ENCODE data around the gene MAN2C1. TPM values are rescaled to one million over a fixed set of nuclear protein-coding genes. Genes with fewer than 3 reads are reported as not detected.

Gene MAN2C1
- total and polyA plus RNA-seq, 2 experiments from 2014 or later: 53.0 to 110 TPM

GRCh38 chr15:75360856-75361255 is 7.6 kb downstream of the MAN2C1 start:
- WGBS, 2 experiments (ENCODE audit: low coverage in 1 of 2, low lambda C conversion rate in 2 of 2, missing lambda C conversion rate in 2 of 2): 93 to 94% methylated on average over 4 to 7 of the region's 7 CpGs
- no peaks in the 10 kb centered on the region for H3K9me2 ChIP-seq (ENCODE audit: insufficient read depth)
- no peaks in the 10 kb centered on the region for H4K20me1 ChIP-seq (ENCODE audit: insufficient read depth)
- H3F3A ChIP-seq (ENCODE audit: insufficient read depth): no peaks in the 10 kb centered on the region
- H3K27ac ChIP-seq: no peak overlapping the region
- no peak overlapping the region for H2AFZ ChIP-seq
- H3K4me2 ChIP-seq (ENCODE audit: unreplicated experiment): no peak overlapping the region
- in situ Hi-C loops (cut with MboI): no loop called here
- H3K9me3 ChIP-seq (ENCODE audit: low read depth): no peaks in the 10 kb centered on the region
- no peak overlapping the region for H3K9ac ChIP-seq
- no peaks in the 10 kb centered on the region for H3K4me1 ChIP-seq (ENCODE audit: insufficient read depth)
- DNase-seq: no peak
- H3K36me3 ChIP-seq (ENCODE audit: low read depth): no peaks in the 10 kb centered on the region
- H3K27me3 ChIP-seq (replicated peaks; ENCODE audit: insufficient read depth): no peaks in the 10 kb centered on the region
- TF ChIP-seq EZH2 (IDR thresholded peaks at IDR 0.05; ENCODE audit: insufficient read depth, poor library complexity, severe bottlenecking) (no peak), EZH2phosphoT487 (IDR thresholded peaks at IDR 0.05; ENCODE audit: insufficient read depth, low read depth) (no peak)
- no peaks in the 10 kb centered on the region for H3K79me2 ChIP-seq (ENCODE audit: insufficient read depth)
- H3K4me3 ChIP-seq: no peak overlapping the region

- Histone ChIP-seq H3K4me2 (ENCODE audit: unreplicated experiment) (no peak overlapping the region), H3K36me3 (ENCODE audit: low read depth) (no peaks in the 10 kb centered on the region), H3K4me3 (no peak overlapping the region), H3K79me2 (ENCODE audit: insufficient read depth) (no peaks in the 10 kb centered on the region), H3K27me3 (replicated peaks; ENCODE audit: insufficient read depth) (no peaks in the 10 kb centered on the region), H4K20me1 (ENCODE audit: insufficient read depth) (no peaks in the 10 kb centered on the region), H3K4me1 (ENCODE audit: insufficient read depth) (no peaks in the 10 kb centered on the region), H3K9ac (no peak overlapping the region), H3K9me3 (ENCODE audit: low read depth) (no peaks in the 10 kb centered on the region), H3F3A (ENCODE audit: insufficient read depth) (no peaks in the 10 kb centered on the region), H3K27ac (no peak overlapping the region), H2AFZ (no peak overlapping the region), H3K9me2 (ENCODE audit: insufficient read depth) (no peaks in the 10 kb centered on the region)
- TF ChIP-seq EZH2 (IDR thresholded peaks at IDR 0.05; ENCODE audit: insufficient read depth, poor library complexity, severe bottlenecking) (no peak), EZH2phosphoT487 (IDR thresholded peaks at IDR 0.05; ENCODE audit: insufficient read depth, low read depth) (no peak)
- 18 to 50% methylated on average over 1 of the region's 1 CpG for WGBS, 2 experiments (ENCODE audit: low coverage in 1 of 2, low lambda C conversion rate in 2 of 2, missing lambda C conversion rate in 2 of 2)
- in situ Hi-C loops (cut with MboI): no loop called here
- no peak for DNase-seq
Observed at GRCh38 chr15:75360391-75360790, 8.0 kb downstream of the MAN2C1 start.

- no peaks in the 10 kb centered on the region for H4K20me1 ChIP-seq (ENCODE audit: insufficient read depth)
- no peak for DNase-seq
Observed at GRCh38 chr15:75359537-75360250, 8.7 kb downstream of the MAN2C1 start.

GRCh38 chr15:75358771-75359536 is 9.5 kb downstream of the MAN2C1 start:
- H3K9me3 ChIP-seq (ENCODE audit: low read depth): no peaks in the 10 kb centered on the region
- H3F3A ChIP-seq (ENCODE audit: insufficient read depth): no peaks in the 10 kb centered on the region
- H3K27me3 ChIP-seq (replicated peaks; ENCODE audit: insufficient read depth): no peaks in the 10 kb centered on the region
- H3K9me2 ChIP-seq (ENCODE audit: insufficient read depth): no peaks in the 10 kb centered on the region
- in situ Hi-C loops (cut with MboI): no loop called here
- no peak overlapping the region for H3K4me3 ChIP-seq
- no peaks in the 10 kb centered on the region for H3K4me1 ChIP-seq (ENCODE audit: insufficient read depth)
- H3K4me2 ChIP-seq (ENCODE audit: unreplicated experiment): no peak overlapping the region
- H3K9ac ChIP-seq: no peak overlapping the region
- H3K36me3 ChIP-seq (ENCODE audit: low read depth): no peaks in the 10 kb centered on the region
- DNase-seq: no peak
- H4K20me1 ChIP-seq (ENCODE audit: insufficient read depth): no peaks in the 10 kb centered on the region
- H3K27ac ChIP-seq: no peak overlapping the region
- H3K79me2 ChIP-seq (ENCODE audit: insufficient read depth): no peaks in the 10 kb centered on the region
- 91 to 96% methylated on average over 10 of the region's 10 CpGs for WGBS, 2 experiments (ENCODE audit: low coverage in 1 of 2, low lambda C conversion rate in 2 of 2, missing lambda C conversion rate in 2 of 2)
- no peak overlapping the region for H2AFZ ChIP-seq
- TF ChIP-seq EZH2 (IDR thresholded peaks at IDR 0.05; ENCODE audit: insufficient read depth, poor library complexity, severe bottlenecking) (no peak), EZH2phosphoT487 (IDR thresholded peaks at IDR 0.05; ENCODE audit: insufficient read depth, low read depth) (no peak)

More at GRCh38 chr15:75359537-75360250, 8.7 kb downstream of the MAN2C1 start:
- Histone ChIP-seq H3K36me3 (ENCODE audit: low read depth) (no peaks in the 10 kb centered on the region), H3K9ac (no peak overlapping the region), H3K4me3 (no peak overlapping the region), H3F3A (ENCODE audit: insufficient read depth) (no peaks in the 10 kb centered on the region), H3K27ac (no peak overlapping the region), H2AFZ (no peak overlapping the region), H3K4me1 (ENCODE audit: insufficient read depth) (no peaks in the 10 kb centered on the region), H3K4me2 (ENCODE audit: unreplicated experiment) (no peak overlapping the region), H3K9me2 (ENCODE audit: insufficient read depth) (no peaks in the 10 kb centered on the region), H3K27me3 (replicated peaks; ENCODE audit: insufficient read depth) (no peaks in the 10 kb centered on the region), H3K79me2 (ENCODE audit: insufficient read depth) (no peaks in the 10 kb centered on the region), H3K9me3 (ENCODE audit: low read depth) (no peaks in the 10 kb centered on the region)
- in situ Hi-C loops (cut with MboI): no loop called here
- WGBS, 2 experiments (ENCODE audit: low coverage in 1 of 2, low lambda C conversion rate in 2 of 2, missing lambda C conversion rate in 2 of 2): 89 to 91% methylated on average over 15 of the region's 15 CpGs
- no peak for TF ChIP-seq EZH2 (IDR thresholded peaks at IDR 0.05; ENCODE audit: insufficient read depth, poor library complexity, severe bottlenecking)
- TF ChIP-seq EZH2phosphoT487 (IDR thresholded peaks at IDR 0.05; ENCODE audit: insufficient read depth, low read depth): no peak

Measured in GM23248 (cell line).